SU-DHL-6 (cell line): ENCODE data around the gene KLC4.

Experiments used
- H2AFZ ChIP-seq: fragments of 200-600 bp; sonication (generic); 2 replicates; pipeline ENCODE4 v1.6.1; 2014; ENCODE audit warnings: low read depth, mild to moderate bottlenecking, moderate library complexity, mixed read lengths, antibody characterized with exemption, low read length; ENCODE audit not compliant: severe bottlenecking
- H3F3A ChIP-seq: fragments of 200-600 bp; shearing (Covaris generic); 2 replicates; pipeline ENCODE4 v1.6.0; 2016; ENCODE audit warnings: antibody characterized with exemption, mild to moderate bottlenecking; ENCODE audit not compliant: insufficient read depth
- H3K27ac ChIP-seq: fragments of 200-600 bp; sonication (generic); 2 replicates; pipeline ENCODE4 v1.5.1; 2016; ENCODE audit warnings: low read depth, mild to moderate bottlenecking, low read length, moderate library complexity, mixed read lengths
- H3K27me3 ChIP-seq: fragments of 200-600 bp; sonication (generic), shearing (Covaris generic); 2 replicates; pipeline ENCODE4 v1.6.0; 2014; ENCODE audit warnings: mild to moderate bottlenecking, low read length
- H3K36me3 ChIP-seq: fragments of 200-600 bp; sonication (generic); 2 replicates; pipeline ENCODE4 v1.6.1; 2014; ENCODE audit warnings: mild to moderate bottlenecking, low read length, mixed read lengths
- H3K4me2 ChIP-seq: fragments of 300-600, 200-600 bp; shearing (Covaris generic), sonication (generic); 2 replicates; pipeline ENCODE4 v1.6.0; 2014; ENCODE audit warnings: low read length, low read depth, mild to moderate bottlenecking; ENCODE audit not compliant: poor library complexity, severe bottlenecking
- H3K4me3 ChIP-seq: fragments of 200-600 bp; sonication (generic); 2 replicates; pipeline ENCODE4 v1.5.1; 2014; ENCODE audit warnings: antibody characterized with exemption, low read length, mild to moderate bottlenecking, mixed read lengths; ENCODE audit not compliant: insufficient read depth, poor library complexity, severe bottlenecking
- H3K79me2 ChIP-seq: fragments of 200-600 bp; sonication (generic); 2 replicates; pipeline ENCODE4 v1.6.1; 2014; ENCODE audit warnings: mild to moderate bottlenecking, low read length, moderate library complexity; ENCODE audit not compliant: insufficient read depth
- H3K9ac ChIP-seq: fragments of 200-600 bp; sonication (generic); 2 replicates; pipeline ENCODE4 v1.7.0; 2014; ENCODE audit warnings: mild to moderate bottlenecking, low read length
- H3K9me2 ChIP-seq: fragments of 200-600 bp; sonication (generic); replicated peaks from 2 replicates; pipeline ENCODE4 v1.6.1; 2014; ENCODE audit warnings: low read length; ENCODE audit not compliant: insufficient read depth
- H3K9me3 ChIP-seq: fragments of 200-600 bp; sonication (generic); 2 replicates; pipeline ENCODE4 v1.6.1; 2014; ENCODE audit warnings: low read length, mixed read lengths; ENCODE audit not compliant: insufficient read depth
- H4K20me1 ChIP-seq: fragments of 200-600 bp; sonication (generic); 2 replicates; pipeline ENCODE4 v1.6.1; 2014; ENCODE audit warnings: low read depth, mild to moderate bottlenecking, antibody characterized with exemption, low read length, moderate library complexity, mixed read lengths
- CTCF ChIP-seq: fragments of 200-600 bp; sonication (generic); IDR thresholded peaks from one replicate; pipeline ENCODE4 v1.5.1; 2017; ENCODE audit warnings: antibody characterized with exemption, mild to moderate bottlenecking, low read length, moderate library complexity; ENCODE audit not compliant: insufficient read depth, poor library complexity, severe bottlenecking
- EZH2phosphoT487 ChIP-seq: fragments of 200-600 bp; sonication (generic), shearing (Covaris generic); conservative IDR thresholded peaks from 2 replicates; pipeline ENCODE4 v1.6.1; 2018; ENCODE audit warnings: mild to moderate bottlenecking, antibody characterized with exemption, low read length, moderate library complexity, mixed read lengths

The KLC4 gene

GRCh38 chr6:43093436-43094289, 34.2 kb downstream of the KLC4 start:
- no peaks in the 10 kb centered on the region for H4K20me1 ChIP-seq
- H3K79me2 ChIP-seq = no peaks in the 10 kb centered on the region
- H3K27me3 ChIP-seq = no peaks in the 10 kb centered on the region
- no peak overlapping the region for H2AFZ ChIP-seq
- no peak overlapping the region for H3K4me3 ChIP-seq
- no peak for TF ChIP-seq EZH2phosphoT487
- H3K9me3 ChIP-seq = no peaks in the 10 kb centered on the region
- no peaks in the 10 kb centered on the region for H3F3A ChIP-seq
- no peak overlapping the region for H3K4me2 ChIP-seq
- H3K9ac ChIP-seq = no peak overlapping the region
- no peaks in the 10 kb centered on the region for H3K9me2 ChIP-seq
- H3K27ac ChIP-seq = no peak overlapping the region
- no peaks in the 10 kb centered on the region for H3K36me3 ChIP-seq

DNA sequence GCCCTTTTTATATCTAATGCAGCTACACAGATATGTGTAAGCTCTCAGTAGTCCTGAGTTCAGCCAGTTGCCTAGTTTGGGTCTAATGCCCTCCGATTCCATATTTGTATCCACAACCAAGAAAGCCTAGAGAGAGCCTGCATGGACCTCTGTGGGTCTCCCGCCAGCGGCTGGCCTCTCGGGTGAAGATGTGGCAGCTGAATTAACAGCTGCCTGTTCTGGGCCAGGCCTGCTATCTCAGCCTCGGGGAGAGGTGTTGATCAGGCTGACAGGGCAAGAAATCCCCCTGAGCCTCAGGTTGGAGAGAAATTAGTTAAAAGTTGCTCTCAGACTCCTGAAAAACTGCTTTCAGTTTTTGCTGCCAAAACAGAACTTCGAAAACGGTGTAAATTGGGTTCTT, 36.5 kb downstream of the KLC4 start:
- H3K4me3 ChIP-seq = no peak overlapping the region
- H3F3A ChIP-seq = no peaks in the 10 kb centered on the region
- no peak overlapping the region for H2AFZ ChIP-seq
- H4K20me1 ChIP-seq = no peaks in the 10 kb centered on the region
- no peaks in the 10 kb centered on the region for H3K36me3 ChIP-seq
- no peaks in the 10 kb centered on the region for H3K27me3 ChIP-seq
- H3K79me2 ChIP-seq = no peaks in the 10 kb centered on the region
- no peaks in the 10 kb centered on the region for H3K9me3 ChIP-seq
- H3K9ac ChIP-seq = no peak overlapping the region
- H3K9me2 ChIP-seq = no peaks in the 10 kb centered on the region
- no peak overlapping the region for H3K27ac ChIP-seq
- H3K4me2 ChIP-seq = no peak overlapping the region
- TF ChIP-seq CTCF (no peak), EZH2phosphoT487 (no peak)

DNA sequence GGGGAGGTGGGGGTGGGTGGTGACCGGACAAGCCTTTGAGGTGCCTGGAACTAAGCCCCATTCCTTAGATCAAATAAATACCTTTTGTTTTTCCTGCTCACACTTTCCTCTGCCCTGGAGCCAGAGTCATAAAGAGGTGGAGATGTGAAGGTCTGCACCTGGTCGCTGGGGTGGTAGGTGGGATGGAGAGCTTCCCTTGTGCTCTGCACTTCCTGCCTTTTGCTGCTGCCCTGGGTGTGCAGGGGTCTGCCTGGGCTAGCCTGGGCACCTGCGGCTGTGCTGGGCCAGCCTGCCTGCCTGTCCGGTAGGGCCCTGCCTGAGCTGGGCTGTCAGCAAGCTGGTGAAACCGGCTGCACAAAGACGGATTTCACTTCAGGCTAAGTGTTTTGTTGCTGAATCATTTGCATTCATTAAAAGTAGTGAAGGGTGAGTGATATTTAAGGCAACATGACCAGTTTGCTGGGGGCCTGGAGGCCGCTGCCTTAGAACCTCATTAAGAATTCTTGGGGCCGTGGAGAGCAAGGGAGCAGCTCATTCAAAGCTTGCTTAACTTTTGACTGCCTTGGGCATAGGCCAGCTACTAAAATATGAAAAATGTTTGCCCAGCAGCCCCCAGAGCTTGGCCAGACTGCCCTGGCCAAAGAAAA, 37.1 kb downstream of the KLC4 start:
- no peaks in the 10 kb centered on the region for H3K9me3 ChIP-seq
- no peak overlapping the region for H3K9ac ChIP-seq
- H3K4me3 ChIP-seq = no peak overlapping the region
- no peaks in the 10 kb centered on the region for H3F3A ChIP-seq
- no peaks in the 10 kb centered on the region for H4K20me1 ChIP-seq
- H3K4me2 ChIP-seq = no peak overlapping the region
- no peak overlapping the region for H3K27ac ChIP-seq
- H3K79me2 ChIP-seq = no peaks in the 10 kb centered on the region
- H3K27me3 ChIP-seq = no peaks in the 10 kb centered on the region
- H2AFZ ChIP-seq = peak overlapping the region; percentile 17
- no peaks in the 10 kb centered on the region for H3K9me2 ChIP-seq
- H3K36me3 ChIP-seq = no peaks in the 10 kb centered on the region
- TF ChIP-seq EZH2phosphoT487 (no peak), CTCF (no peak)

GRCh38 chr6:43097098-43097489, 37.7 kb downstream of the KLC4 start:
- H3K4me2 ChIP-seq = no peak overlapping the region
- no peaks in the 10 kb centered on the region for H3K79me2 ChIP-seq
- no peak overlapping the region for H3K27ac ChIP-seq
- H3F3A ChIP-seq = no peaks in the 10 kb centered on the region
- H2AFZ ChIP-seq = peak overlapping the region; percentile 17
- H3K9me2 ChIP-seq = no peaks in the 10 kb centered on the region
- H3K27me3 ChIP-seq = no peaks in the 10 kb centered on the region
- no peaks in the 10 kb centered on the region for H3K36me3 ChIP-seq
- H3K4me3 ChIP-seq = no peak overlapping the region
- TF ChIP-seq EZH2phosphoT487 = no peak
- no peak for TF ChIP-seq CTCF
- no peaks in the 10 kb centered on the region for H4K20me1 ChIP-seq
- no peak overlapping the region for H3K9ac ChIP-seq
- H3K9me3 ChIP-seq = no peaks in the 10 kb centered on the region
